Lower leg skin (tissue), 3 donors: ENCODE results near the gene DPPA4.

Experiments used
- CTCF ChIP-seq, 3 donors: fragments of 450-650 bp; IDR thresholded peaks; one replicate each; pipeline ENCODE4 v1.5.1; 2016; ENCODE audit warnings: antibody characterized with exemption in 3 of 3, mild to moderate bottlenecking in 3 of 3, moderate library complexity in 2 of 3
- POLR2A ChIP-seq, 2 donors: fragments of 450-650 bp; IDR thresholded peaks; one replicate each; pipeline ENCODE4 v1.6.1; 2016 to 2017; ENCODE audit warnings: antibody characterized with exemption in 2 of 2, mild to moderate bottlenecking in 1 of 2, moderate library complexity in 1 of 2

GRCh38 chr3:109355625-109356441, 18.5 kb upstream of the DPPA4 start:
- no peak for TF ChIP-seq CTCF (IDR thresholded peaks at IDR 0.05)
- no peak for TF ChIP-seq POLR2A (IDR thresholded peaks at IDR 0.05)
